ENCODE data around the gene SAMD1.

DNA sequence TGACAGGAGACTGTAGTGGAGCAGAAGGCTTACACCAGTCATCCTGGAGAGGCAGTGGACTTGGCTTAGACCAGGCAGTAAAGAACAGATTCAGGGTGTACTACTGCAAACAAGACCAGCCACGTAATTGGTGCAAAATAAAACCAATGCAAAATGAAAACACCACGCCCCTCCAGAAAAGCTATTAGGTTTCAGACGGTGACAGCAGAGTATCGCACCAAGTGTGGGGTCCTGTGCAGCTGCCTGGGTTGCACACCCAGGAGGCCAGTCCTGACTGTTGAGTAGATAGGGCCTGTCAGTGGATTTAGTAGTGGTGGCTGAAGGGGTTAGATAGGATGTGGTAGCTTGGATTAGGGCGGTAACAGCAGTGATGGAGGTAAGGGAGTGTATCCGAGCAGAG is 32.4 kb upstream of the SAMD1 start:
- TF ChIP-seq, protein P1, sequence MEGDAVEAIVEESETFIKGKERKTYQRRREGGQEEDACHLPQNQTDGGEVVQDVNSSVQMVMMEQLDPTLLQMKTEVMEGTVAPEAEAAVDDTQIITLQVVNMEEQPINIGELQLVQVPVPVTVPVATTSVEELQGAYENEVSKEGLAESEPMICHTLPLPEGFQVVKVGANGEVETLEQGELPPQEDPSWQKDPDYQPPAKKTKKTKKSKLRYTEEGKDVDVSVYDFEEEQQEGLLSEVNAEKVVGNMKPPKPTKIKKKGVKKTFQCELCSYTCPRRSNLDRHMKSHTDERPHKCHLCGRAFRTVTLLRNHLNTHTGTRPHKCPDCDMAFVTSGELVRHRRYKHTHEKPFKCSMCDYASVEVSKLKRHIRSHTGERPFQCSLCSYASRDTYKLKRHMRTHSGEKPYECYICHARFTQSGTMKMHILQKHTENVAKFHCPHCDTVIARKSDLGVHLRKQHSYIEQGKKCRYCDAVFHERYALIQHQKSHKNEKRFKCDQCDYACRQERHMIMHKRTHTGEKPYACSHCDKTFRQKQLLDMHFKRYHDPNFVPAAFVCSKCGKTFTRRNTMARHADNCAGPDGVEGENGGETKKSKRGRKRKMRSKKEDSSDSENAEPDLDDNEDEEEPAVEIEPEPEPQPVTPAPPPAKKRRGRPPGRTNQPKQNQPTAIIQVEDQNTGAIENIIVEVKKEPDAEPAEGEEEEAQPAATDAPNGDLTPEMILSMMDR (IDR thresholded peaks at IDR 0.05; ENCODE audit: low read length) = no peak
- TF ChIP-seq EZH2 (optimal IDR thresholded peaks at IDR 0.05; ENCODE audit: low read depth, low read length) (no peak), EZH2phosphoT487 (IDR thresholded peaks at IDR 0.05; ENCODE audit: low read length) (no peak)

Data from MM.1S (cell line).